Limb (tissue), 2 donors: ENCODE measurements around the gene KCNJ8.
"Not testable (repeated sequence)": the region's sequence is repeated elsewhere in the genome, so short reads cannot be mapped to it uniquely, and the experiment has no call there.

Experiments
- DNase-seq, 2 donors: peaks; one replicate each; pipeline ENCODE4 v3.0.0-alpha.2; 2016; ENCODE audit errors: extremely low spot score in 2 of 2

KCNJ8 gene

GRCh38 chr12:21786041-21786531, 11.6 kb upstream of the KCNJ8 start:
- peak in 1 of 2 donors; percentile 50 for DNase-seq

DNA sequence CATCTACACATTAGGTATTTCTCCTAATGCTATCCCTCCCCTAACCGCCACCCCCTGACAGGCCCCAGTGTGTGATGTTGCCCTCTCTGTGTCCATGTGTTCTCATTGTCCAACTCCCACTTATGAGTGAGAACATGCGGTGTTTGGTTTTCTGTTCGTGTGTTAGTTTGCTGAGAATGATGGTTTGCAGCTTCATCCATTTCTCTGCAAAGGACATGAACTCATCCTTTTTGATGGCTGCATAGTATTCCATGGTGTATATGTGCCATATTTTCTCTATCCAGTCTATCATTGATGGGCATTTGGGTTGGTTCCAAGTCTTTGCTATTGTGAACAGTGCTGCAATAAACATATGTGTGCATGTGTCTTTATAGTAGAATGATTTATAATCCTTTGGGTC, 8.2 kb upstream of the KCNJ8 start:
- DNase-seq: not testable (repeated sequence)

DNA sequence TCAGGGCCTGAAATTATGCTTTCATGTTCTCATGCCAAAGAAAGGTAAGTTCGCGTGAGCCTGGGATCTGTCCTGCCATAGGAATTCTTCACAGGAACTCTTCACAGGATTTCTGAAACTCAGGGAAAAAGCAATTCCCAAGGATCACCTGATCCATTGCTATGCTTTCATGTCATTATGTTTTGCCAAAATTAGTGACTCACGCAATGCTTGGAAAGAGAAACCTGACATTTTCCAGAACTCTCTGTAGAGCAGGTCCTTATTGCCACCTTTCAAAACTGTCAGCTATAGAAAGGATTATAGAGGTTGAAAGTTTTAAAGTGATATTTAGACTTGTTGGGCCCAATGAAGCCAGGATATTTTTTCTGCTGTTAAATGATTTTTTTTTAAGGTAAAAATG, 6.3 kb upstream of the KCNJ8 start:
- DNase-seq: no peak

DNA sequence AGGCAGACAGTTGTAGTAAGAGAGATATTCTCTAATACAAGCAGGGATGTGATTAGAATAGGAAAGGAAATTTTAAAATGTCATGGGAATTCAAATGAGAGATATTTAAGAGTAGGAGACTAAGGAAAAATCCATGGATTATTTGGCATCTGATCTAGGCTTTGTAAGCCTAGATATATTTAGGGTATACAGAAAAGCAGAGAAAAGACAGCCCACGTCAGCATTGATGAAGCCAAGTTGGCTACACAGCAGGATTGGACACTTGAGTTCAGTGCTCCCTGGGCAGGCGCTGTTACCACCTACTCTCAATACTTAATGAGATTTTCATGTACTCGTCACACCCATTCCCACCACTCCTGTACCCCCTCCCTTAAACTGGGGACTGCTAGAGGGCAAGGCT, 1.7 kb upstream of the KCNJ8 start:
- no peak for DNase-seq

DNA sequence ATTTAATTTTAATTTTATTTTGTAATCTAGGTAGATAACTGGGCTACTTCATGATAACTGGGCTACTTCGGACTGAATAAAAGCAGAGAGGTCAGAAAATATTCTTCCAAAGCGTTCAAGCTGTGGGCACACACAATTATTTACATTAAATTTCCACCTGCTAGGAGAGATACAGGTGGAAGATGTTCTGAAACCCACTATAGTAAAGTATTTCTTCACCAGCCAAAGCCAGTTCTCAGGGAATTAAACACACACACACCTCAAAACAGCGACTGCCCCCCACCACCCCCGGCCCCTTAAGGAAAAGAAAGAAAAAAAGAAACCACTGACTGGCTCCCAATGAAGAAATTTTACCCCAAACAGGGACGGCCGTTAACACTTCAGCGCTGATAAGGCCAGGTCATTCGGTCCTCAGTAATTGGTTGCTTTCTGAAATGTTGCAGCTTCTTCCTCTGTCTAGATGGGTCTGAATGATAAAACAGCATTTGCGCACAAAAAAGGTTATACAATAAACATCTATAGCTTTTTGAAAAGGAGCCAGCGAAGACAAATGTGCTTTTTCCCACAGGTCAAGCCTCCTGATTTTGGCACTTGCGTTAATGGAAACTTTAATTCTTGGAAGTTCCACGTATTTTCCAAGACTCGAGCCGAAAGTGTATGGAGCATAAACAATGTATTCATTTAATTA, 771 bp upstream of the KCNJ8 start:
- peak in 1 of 2 donors; percentile 32 for DNase-seq

GRCh38 chr12:21773806-21774205, 700 bp downstream of the KCNJ8 start:
- no peak for DNase-seq

GRCh38 chr12:21773263-21773741, 1.2 kb downstream of the KCNJ8 start:
- peak in 1 of 2 donors; percentile 41 for DNase-seq

DNA sequence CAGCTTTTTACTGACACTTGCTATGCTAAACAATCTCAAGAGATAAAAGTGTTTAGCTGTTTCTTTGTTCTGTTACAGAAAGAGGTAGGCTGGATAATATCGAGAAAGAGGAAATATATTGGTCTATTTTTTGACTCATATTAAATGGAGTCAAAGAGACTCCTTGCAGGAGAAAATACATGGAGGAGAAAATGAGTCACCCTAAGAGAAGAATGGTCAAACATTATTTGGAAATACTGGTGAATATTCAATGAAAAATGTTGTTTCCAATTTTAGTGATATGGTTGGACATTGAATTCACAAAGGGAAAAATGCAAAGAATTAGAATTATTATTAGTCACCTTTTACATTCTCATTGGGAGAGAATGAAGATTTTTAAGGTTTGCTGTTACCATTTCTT, 3.2 kb downstream of the KCNJ8 start:
- DNase-seq: no peak

DNA sequence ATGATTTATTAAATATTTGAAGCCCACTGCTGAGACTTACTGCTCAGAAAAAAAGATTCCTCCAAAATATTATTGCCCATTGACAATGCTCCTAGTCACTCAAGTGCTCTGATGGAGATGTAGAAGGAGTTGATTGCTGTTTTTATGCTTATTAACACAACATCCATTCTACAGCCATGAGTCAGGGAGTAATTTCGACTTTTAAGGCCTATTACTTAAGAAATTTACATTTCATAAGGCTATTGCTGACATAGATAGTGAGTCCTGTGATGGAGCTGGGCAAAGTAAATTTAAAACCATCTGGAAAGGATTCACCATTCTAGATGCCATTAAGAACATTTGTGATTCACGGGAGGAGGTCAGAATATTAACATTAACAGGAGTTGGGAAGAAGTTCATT, 5.2 kb downstream of the KCNJ8 start:
- no peak for DNase-seq

- no peak for DNase-seq
Observed at GRCh38 chr12:21766403-21766802, 8.1 kb downstream of the KCNJ8 start.

DNA sequence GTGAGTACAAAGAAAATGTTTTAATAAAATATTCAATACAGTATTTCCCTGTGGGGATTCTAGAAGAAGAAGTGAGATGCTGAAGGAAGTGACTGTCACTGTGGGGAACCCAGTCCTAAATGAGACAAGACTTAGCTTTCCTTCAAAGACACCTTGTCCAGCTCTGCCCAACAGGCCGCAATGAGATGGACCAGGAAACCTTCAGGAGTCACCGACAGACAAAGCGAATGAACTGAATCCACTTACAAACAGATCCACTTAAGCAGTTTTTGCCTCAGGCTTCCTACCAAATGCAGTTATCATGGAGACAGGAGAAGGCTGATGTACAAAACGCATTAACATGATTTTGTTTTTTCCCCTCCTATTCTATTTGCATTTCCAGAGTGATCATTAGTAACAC, 9.6 kb downstream of the KCNJ8 start:
- DNase-seq: no peak

GRCh38 chr12:21764065-21764464, 10.4 kb downstream of the KCNJ8 start:
- no peak for DNase-seq

DNA sequence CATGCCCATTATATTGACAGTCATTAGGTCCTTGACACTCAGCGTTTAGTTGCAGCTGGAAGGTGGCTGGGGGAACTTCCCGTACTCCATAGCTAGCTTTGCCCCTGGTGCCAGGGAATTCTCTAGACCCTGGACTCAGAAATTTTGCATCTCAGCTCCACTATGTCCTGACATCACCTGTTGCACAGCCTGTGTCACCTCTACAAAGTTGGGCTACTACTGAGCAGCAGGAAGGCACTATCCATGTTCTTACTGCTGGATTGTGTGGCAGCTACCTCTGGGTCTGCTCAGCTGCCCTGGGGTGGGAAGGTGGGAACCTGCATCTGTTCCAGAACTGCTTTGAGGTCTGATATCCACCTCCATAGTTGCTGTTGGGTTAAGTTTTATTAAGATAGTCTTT, 11.0 kb downstream of the KCNJ8 start:
- DNase-seq: no peak

DNA sequence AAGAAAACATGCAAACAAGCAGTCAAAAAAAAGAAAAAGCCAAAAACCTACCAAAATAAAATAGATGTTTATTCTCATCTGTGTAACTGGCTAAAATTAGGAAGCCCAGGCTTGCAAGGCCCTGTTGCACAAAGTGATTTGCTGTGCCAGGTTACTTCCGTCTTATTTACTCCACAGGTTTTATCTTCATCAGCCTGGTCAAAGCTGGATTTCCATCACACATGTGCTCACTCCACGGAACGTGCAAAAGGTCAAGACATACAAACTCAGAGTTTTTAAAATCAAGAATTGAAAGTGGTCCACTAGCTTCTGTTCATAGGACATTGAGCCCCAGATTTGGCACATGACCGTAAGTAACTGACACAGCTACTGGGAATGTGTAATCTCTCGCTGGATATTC, 14.8 kb downstream of the KCNJ8 start:
- DNase-seq: no peak

- no peak for DNase-seq
Observed at GRCh38 chr12:21757735-21758134, 16.8 kb downstream of the KCNJ8 start.

DNA sequence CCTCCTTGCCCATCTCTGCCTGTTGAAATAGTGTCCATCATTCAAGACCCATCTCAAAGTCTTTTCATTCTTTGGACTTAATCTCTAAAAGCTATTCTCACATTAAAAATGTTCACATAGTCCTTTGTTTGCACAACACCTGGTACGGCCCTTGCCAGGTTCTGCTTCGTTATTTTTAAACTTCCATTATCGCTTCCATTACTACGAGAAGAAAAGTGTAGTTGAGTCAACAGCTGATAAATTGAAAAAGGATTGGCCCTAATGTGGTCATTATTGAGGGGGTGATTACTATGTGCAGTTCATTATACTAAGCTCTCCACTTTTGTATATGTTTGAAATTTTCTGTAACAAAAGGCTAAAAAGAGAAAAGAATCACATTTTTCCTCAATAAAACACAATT, 17.8 kb downstream of the KCNJ8 start:
- no peak for DNase-seq

GRCh38 chr12:21751517-21751916, 23.0 kb downstream of the KCNJ8 start:
- DNase-seq: peak in 1 of 2 donors; percentile 12

- DNase-seq: no peak
Observed at GRCh38 chr12:21745258-21745657, 29.2 kb downstream of the KCNJ8 start.

DNA sequence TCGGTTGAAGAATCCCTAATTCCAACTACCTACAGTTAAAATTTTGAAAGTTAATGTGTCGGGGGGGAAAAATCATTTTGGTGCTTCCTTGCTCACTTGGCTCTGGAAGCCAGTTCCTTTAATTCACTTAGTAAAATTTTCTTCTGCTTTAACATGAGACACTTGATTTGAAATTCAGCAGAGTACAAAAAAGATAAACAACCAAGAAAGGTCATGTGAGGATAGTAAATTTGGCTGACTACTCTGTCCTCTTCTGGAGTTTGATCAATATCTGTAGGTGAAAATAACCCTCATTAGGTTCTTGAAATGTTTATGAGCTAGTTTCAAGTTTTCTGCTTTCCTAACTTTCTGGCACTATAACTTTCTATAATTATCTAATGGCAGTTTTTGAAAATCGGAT, 43.4 kb downstream of the KCNJ8 start:
- no peak for DNase-seq

GRCh38 chr12:21725731-21726130, 48.8 kb downstream of the KCNJ8 start:
- DNase-seq: no peak

DNA sequence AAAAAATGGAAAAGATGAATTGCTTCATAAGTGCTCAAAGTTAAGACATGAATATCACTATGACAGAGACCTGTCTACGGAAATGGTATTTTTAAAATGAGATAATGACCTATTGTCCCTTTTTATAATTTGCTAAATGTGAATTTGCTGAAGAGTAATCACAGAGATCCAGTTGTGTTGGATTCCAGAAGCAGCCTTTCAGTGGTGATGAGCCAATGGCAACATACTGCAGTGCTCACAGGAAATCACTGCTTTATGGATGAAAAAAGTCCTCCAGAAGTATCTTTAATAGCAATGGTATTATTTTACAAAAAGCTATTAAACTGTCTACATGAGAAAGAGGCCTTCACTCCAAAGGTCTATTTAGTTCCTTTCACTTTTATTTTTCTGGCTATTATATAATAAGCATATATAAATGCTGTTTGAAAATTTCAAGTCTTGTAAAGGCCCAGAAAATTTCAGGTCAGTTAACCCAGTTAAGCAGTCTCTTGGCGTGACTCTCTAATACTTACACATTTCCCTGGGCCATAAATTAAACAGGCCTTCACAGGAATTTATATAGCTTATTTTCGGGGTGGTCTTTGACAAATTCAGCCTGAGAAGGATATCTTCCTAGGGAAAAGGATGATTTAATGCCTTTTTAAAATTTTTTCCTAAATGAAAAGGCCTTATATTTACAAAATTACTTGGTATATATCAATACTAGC, 55.4 kb downstream of the KCNJ8 start:
- DNase-seq: peak in 1 of 2 donors; percentile 30

GRCh38 chr12:21718403-21718802, 56.1 kb downstream of the KCNJ8 start:
- no peak for DNase-seq

- no peak for DNase-seq
Observed at GRCh38 chr12:21717767-21718166, 56.7 kb downstream of the KCNJ8 start.
